HepG2 (cell line): Measurements from ENCODE around the gene PLA2G4C. TPM values are rescaled to one million over a fixed set of nuclear protein-coding genes. Genes with fewer than 3 reads are reported as not detected.

Source experiments
- ATAC-seq: fragments of 200-7000 bp; cut with Tn5 transposase; 3 replicates; pipeline ENCODE4 v1.9.1; 2020; ENCODE audit warnings: mild to moderate bottlenecking, moderate library complexity
- BruUV-seq: library from RNA; stranded (reverse); fragments of 400-500 nt; replicated peaks from 2 replicates; lab custom pipeline; 2021; lab: Mats Ljungman, UMichigan
- CTCF ChIA-PET: fragments of 300-600 bp; formaldehyde crosslinking; extraction: SDS; loops from one replicate; lab custom pipeline; 2021; ENCODE audit warnings: low total read pairs, inconsistent platforms, low intra/inter-chr PET ratio; lab: Yijun Ruan, JAX
- POLR2A ChIA-PET: fragments of 350-600 bp; sonication (Branson Sonifier 250); formaldehyde crosslinking; loops from one replicate; lab custom pipeline; 2020; ENCODE audit warnings: antibody characterized with exemption, inconsistent platforms; lab: Yijun Ruan, JAX
- DNase-seq: peaks from one replicate; pipeline ENCODE4 v3.0.0-alpha.2; 2015; ENCODE audit warnings: low spot score
- FAIRE-seq: peaks from 3 replicates; lab custom pipeline; 2011; peaks lifted over from hg19 to GRCh38; lab: Jason Lieb, UNC
- H2AFZ ChIP-seq: one replicate; pipeline ENCODE4 v1.6.1; 2011; ENCODE audit warnings: low read length, inconsistent platforms
- H3K27ac ChIP-seq: fragments of 300-600 bp; 3 replicates; pipeline ENCODE4 v1.8.0; 2011; ENCODE audit warnings: mixed run types, mild to moderate bottlenecking, mixed read lengths, low read length, inconsistent platforms; ENCODE audit not compliant: insufficient read depth; ENCODE audit errors: extremely low read length
- H3K27me3 ChIP-seq, 2 experiments: fragments of 200-600 bp in 1 of 2; 2 replicates in 1 of 2; 3 replicates in 1 of 2; pipeline versions ENCODE4 v1.6.0 to v1.8.0; 2011; ENCODE audit warnings: low read length in 2 of 2, mild to moderate bottlenecking in 2 of 2, moderate library complexity in 2 of 2, inconsistent platforms in 1 of 2; ENCODE audit not compliant: insufficient read depth in 2 of 2, control insufficient read depth in 1 of 2
- H3K36me3 ChIP-seq, 2 experiments: fragments of 200-600 bp in 1 of 2; replicated peaks in 1 of 2; 2 replicates in 1 of 2; 3 replicates in 1 of 2; pipeline versions ENCODE4 v1.5.1 to v1.8.0; 2011; ENCODE audit warnings: low read length in 2 of 2, inconsistent platforms in 1 of 2; ENCODE audit not compliant: insufficient read depth in 2 of 2, control insufficient read depth in 1 of 2
- H3K4me1 ChIP-seq: 2 replicates; pipeline ENCODE4 v1.5.1; 2012; ENCODE audit warnings: low read length, inconsistent platforms; ENCODE audit not compliant: insufficient read depth
- H3K4me2 ChIP-seq: 2 replicates; pipeline ENCODE4 v1.6.0; 2011; ENCODE audit warnings: low read depth, low read length, inconsistent platforms
- H3K4me3 ChIP-seq, 3 experiments: fragments of 200-600 bp in 1 of 3; sonication (generic), shearing (Covaris generic) in 1 of 3; replicated peaks in 1 of 3; 2 replicates each; pipeline ENCODE4 v1.5.1; 2011 to 2016; ENCODE audit warnings: low read length in 3 of 3, inconsistent platforms in 2 of 3, low read depth in 2 of 3, mild to moderate bottlenecking in 2 of 3, control low read depth in 1 of 3, mixed read lengths in 1 of 3; ENCODE audit not compliant: insufficient read depth in 1 of 3
- H3K79me2 ChIP-seq: one replicate; pipeline ENCODE4 v1.6.1; 2011; ENCODE audit warnings: low read length, inconsistent platforms; ENCODE audit not compliant: insufficient read depth
- H3K9ac ChIP-seq: 2 replicates; pipeline ENCODE4 v1.6.0; 2011; ENCODE audit warnings: mild to moderate bottlenecking, low read depth, low read length, inconsistent platforms; ENCODE audit not compliant: insufficient read depth
- H3K9me3 ChIP-seq: 2 replicates; pipeline ENCODE4 v1.5.1; 2012; ENCODE audit warnings: mild to moderate bottlenecking, low read length
- H4K20me1 ChIP-seq: 2 replicates; pipeline ENCODE4 v1.6.0; 2011; ENCODE audit warnings: inconsistent platforms, mild to moderate bottlenecking, low read length, moderate library complexity; ENCODE audit not compliant: insufficient read depth
- ATF5 ChIP-seq: sonication (generic); formaldehyde crosslinking; IDR thresholded peaks from 2 replicates; pipeline ENCODE4 v1.4.0; 2020; ENCODE audit warnings: mild to moderate bottlenecking, low read depth, missing genetic modification reagents
- ATF6 ChIP-seq: sonication (generic); formaldehyde crosslinking; conservative IDR thresholded peaks from 2 replicates; pipeline ENCODE4 v1.4.0; 2020; ENCODE audit warnings: missing genetic modification reagents
- ZMYM4 ChIP-seq: sonication (generic); formaldehyde crosslinking; IDR thresholded peaks from 2 replicates; pipeline ENCODE4 v1.8.1; 2023; ENCODE audit warnings: mild to moderate bottlenecking, missing genetic modification reagents
- WGBS: methylation state at CpG from one replicate; pipeline ENCODE4 v1.1.6; 2017; ENCODE audit warnings: low lambda C conversion rate; 5-methylcytosine and 5-hydroxymethylcytosine counted together
- in situ Hi-C: cut with HindIII; loops from 2 replicates; pipeline ENCODE4 v1.10.0; 2017; ENCODE audit warnings: low pct_unique_long_range_greater_than_20kb; ENCODE audit not compliant: extremely low pct_ligation_motif_present
- intact Hi-C: fragments of 100-400 bp; cut with micrococcal nuclease; formaldehyde crosslinking; loops from one replicate; pipeline ENCODE4 v1.10.0; 2022; ENCODE audit not compliant: unreplicated experiment
- polyA plus RNA-seq, 8 experiments: library from polyadenylated mRNA; depleted of rRNA in 3 of 8; stranded (reverse) in 7 of 8; unstranded in 1 of 8; fragments of >200 nt; fragmentation: Illumina TruSeq in 4 of 8; extraction: Trizol in 4 of 8; gene quantifications; 2 replicates each; pipeline versions ENCODE4 v1.2.1 to v1.2.3, GENCODE V29; 2011 to 2016; ENCODE audit warnings: low read depth in 4 of 8, missing spikeins in 1 of 8, mixed read lengths in 1 of 8; ENCODE audit not compliant: insufficient read depth in 1 of 8
- total RNA-seq, 5 experiments: library from RNA; depleted of rRNA; stranded (reverse); fragments of >200 nt; fragmentation: Illumina TruSeq; extraction: Trizol; gene quantifications; 2 replicates each; pipeline ENCODE4 v1.2.3, GENCODE V29; 2016; ENCODE audit warnings: low read depth in 1 of 5
- TF ChIP-seq, protein P1 (sequence below): sonication (generic); formaldehyde crosslinking; IDR thresholded peaks from 2 replicates; pipeline ENCODE4 v1.4.0; 2020; ENCODE audit warnings: missing genetic modification reagents
- TF ChIP-seq, protein P2 (sequence below): sonication (generic); formaldehyde crosslinking; IDR thresholded peaks from 2 replicates; pipeline ENCODE4 v1.5.0; 2020; ENCODE audit warnings: mild to moderate bottlenecking, missing genetic modification reagents, moderate library complexity
- TF ChIP-seq, protein P3 (sequence below): sonication (generic); formaldehyde crosslinking; conservative IDR thresholded peaks from 2 replicates; pipeline ENCODE4 v1.4.0; 2020; ENCODE audit warnings: mild to moderate bottlenecking, missing genetic modification reagents, moderate library complexity
- TF ChIP-seq, protein P4 (sequence below): sonication (generic); formaldehyde crosslinking; IDR thresholded peaks from 2 replicates; pipeline ENCODE4 v1.8.1; 2023; ENCODE audit warnings: mild to moderate bottlenecking, moderate library complexity, missing genetic modification reagents

Gene PLA2G4C
- total and polyA plus RNA-seq, 2 of the 13 experiments (the other 11 are each of a cell fraction or from before 2014, with no cell fraction given), result 1.6 to 1.7 TPM

- Histone ChIP-seq H3K4me3 (no peak overlapping the region; a peak in 1 of 6 replicates), H3K27ac (no peak overlapping the region), H3K27me3 (no peaks in the 10 kb centered on the region; a peak in 1 of 5 replicates), H2AFZ (peak overlapping the region; percentile 20), H3K79me2 (no peaks in the 10 kb centered on the region), H3K4me2 (peak overlapping the region; percentile 33; the same call in 1 of the 2 replicates), H3K36me3 (no peaks in the 10 kb centered on the region), H3K4me1 (no peaks in the 10 kb centered on the region), H4K20me1 (no peaks in the 10 kb centered on the region), H3K9ac (no peak overlapping the region), H3K9me3 (no peaks in the 10 kb centered on the region)
- in situ Hi-C loops, result no loop called here
- 30% methylated on average over 6 of the region's 6 CpGs for WGBS
- POLR2A ChIA-PET, result no interaction called here
- DNase-seq (peak; percentile 15), FAIRE-seq (no peak), ATAC-seq (no peak)
- intact Hi-C loops, result no loop called here
- CTCF ChIA-PET, result no interaction called here
- BruUV-seq, result no TSS peak
- TF ChIP-seq ZMYM4 (CRISPR knock-in tag) (peak; percentile 61; the same call in 1 of the 2 replicates), ATF6 (no peak), ATF5 (CRISPR knock-in tag) (no peak)
- TF ChIP-seq, protein P1, sequence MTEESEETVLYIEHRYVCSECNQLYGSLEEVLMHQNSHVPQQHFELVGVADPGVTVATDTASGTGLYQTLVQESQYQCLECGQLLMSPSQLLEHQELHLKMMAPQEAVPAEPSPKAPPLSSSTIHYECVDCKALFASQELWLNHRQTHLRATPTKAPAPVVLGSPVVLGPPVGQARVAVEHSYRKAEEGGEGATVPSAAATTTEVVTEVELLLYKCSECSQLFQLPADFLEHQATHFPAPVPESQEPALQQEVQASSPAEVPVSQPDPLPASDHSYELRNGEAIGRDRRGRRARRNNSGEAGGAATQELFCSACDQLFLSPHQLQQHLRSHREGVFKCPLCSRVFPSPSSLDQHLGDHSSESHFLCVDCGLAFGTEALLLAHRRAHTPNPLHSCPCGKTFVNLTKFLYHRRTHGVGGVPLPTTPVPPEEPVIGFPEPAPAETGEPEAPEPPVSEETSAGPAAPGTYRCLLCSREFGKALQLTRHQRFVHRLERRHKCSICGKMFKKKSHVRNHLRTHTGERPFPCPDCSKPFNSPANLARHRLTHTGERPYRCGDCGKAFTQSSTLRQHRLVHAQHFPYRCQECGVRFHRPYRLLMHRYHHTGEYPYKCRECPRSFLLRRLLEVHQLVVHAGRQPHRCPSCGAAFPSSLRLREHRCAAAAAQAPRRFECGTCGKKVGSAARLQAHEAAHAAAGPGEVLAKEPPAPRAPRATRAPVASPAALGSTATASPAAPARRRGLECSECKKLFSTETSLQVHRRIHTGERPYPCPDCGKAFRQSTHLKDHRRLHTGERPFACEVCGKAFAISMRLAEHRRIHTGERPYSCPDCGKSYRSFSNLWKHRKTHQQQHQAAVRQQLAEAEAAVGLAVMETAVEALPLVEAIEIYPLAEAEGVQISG (CRISPR knock-in tag), result peak; percentile 98
- TF ChIP-seq, protein P2, sequence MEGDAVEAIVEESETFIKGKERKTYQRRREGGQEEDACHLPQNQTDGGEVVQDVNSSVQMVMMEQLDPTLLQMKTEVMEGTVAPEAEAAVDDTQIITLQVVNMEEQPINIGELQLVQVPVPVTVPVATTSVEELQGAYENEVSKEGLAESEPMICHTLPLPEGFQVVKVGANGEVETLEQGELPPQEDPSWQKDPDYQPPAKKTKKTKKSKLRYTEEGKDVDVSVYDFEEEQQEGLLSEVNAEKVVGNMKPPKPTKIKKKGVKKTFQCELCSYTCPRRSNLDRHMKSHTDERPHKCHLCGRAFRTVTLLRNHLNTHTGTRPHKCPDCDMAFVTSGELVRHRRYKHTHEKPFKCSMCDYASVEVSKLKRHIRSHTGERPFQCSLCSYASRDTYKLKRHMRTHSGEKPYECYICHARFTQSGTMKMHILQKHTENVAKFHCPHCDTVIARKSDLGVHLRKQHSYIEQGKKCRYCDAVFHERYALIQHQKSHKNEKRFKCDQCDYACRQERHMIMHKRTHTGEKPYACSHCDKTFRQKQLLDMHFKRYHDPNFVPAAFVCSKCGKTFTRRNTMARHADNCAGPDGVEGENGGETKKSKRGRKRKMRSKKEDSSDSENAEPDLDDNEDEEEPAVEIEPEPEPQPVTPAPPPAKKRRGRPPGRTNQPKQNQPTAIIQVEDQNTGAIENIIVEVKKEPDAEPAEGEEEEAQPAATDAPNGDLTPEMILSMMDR, result peak; percentile 29
- TF ChIP-seq, protein P3, sequence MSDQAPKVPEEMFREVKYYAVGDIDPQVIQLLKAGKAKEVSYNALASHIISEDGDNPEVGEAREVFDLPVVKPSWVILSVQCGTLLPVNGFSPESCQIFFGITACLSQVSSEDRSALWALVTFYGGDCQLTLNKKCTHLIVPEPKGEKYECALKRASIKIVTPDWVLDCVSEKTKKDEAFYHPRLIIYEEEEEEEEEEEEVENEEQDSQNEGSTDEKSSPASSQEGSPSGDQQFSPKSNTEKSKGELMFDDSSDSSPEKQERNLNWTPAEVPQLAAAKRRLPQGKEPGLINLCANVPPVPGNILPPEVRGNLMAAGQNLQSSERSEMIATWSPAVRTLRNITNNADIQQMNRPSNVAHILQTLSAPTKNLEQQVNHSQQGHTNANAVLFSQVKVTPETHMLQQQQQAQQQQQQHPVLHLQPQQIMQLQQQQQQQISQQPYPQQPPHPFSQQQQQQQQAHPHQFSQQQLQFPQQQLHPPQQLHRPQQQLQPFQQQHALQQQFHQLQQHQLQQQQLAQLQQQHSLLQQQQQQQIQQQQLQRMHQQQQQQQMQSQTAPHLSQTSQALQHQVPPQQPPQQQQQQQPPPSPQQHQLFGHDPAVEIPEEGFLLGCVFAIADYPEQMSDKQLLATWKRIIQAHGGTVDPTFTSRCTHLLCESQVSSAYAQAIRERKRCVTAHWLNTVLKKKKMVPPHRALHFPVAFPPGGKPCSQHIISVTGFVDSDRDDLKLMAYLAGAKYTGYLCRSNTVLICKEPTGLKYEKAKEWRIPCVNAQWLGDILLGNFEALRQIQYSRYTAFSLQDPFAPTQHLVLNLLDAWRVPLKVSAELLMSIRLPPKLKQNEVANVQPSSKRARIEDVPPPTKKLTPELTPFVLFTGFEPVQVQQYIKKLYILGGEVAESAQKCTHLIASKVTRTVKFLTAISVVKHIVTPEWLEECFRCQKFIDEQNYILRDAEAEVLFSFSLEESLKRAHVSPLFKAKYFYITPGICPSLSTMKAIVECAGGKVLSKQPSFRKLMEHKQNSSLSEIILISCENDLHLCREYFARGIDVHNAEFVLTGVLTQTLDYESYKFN (CRISPR knock-in tag), result no peak
- TF ChIP-seq, protein P4, sequence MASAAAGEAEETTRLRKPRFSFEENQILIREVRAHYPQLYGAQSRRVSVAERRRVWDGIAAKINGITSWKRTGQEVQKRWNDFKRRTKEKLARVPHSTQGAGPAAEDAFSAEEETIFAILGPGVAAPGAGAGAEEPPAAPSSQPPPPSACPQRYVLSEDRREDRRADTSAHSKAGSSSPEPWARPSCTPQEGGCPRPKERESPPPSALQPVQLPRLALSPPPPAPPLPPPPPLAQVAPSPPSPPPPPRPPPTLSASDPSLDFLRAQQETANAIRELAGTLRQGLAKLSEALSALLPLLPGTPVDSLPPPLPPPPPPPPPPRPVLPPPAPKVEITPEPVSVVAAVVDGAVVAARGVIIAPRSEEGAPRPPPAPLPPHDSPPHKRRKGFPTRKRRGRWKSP (CRISPR knock-in tag), result no peak
Measured at GRCh38 chr19:48006762-48007161, 103.9 kb downstream of the PLA2G4C start.
